ENCODE measurements around the gene SDHA. TPM values are rescaled to one million over a fixed set of nuclear protein-coding genes. Genes with fewer than 3 reads are reported as not detected.
"Not testable (repeated sequence)": the region's sequence is repeated elsewhere in the genome, so short reads cannot be mapped to it uniquely, and the experiment has no call there.

Gene SDHA
- total RNA-seq, 1 experiment from 2014 or later, result 134 TPM

GRCh38 chr5:234450-234849 is 16.3 kb downstream of the SDHA start:
- no TSS peak for BruUV-seq (replicated peaks)
- DNase-seq (ENCODE audit: low read depth, low spot score), result no peak
- no peaks in the 10 kb centered on the region for H3K79me2 ChIP-seq (ENCODE audit: insufficient read depth, low read length)
- RAD21 ChIA-PET (ENCODE audit: low non-redundant PET in 1 of 2, low total read pairs in 2 of 2, uncharacterized antibody in 2 of 2, unreplicated experiment in 2 of 2), result no interaction called here
- H4K20me1 ChIP-seq (ENCODE audit: insufficient read depth), result no peaks in the 10 kb centered on the region
- no peaks in the 10 kb centered on the region for H3K27me3 ChIP-seq (ENCODE audit: insufficient read depth, low read length)
- ATAC-seq, result no peak
- POLR2A ChIA-PET, result no interaction called here
- no peak overlapping the region for H3K4me3 ChIP-seq (replicated peaks in 1 of 2; ENCODE audit: low read depth in 1 of 2, low read length in 2 of 2)
- intact Hi-C loops (cut with micrococcal nuclease), result no loop called here
- CTCF ChIA-PET, result no interaction called here
- H2AFZ ChIP-seq (ENCODE audit: low read depth, low read length, poor library complexity, severe bottlenecking), result no peak overlapping the region
- H3K27ac ChIP-seq (ENCODE audit: low read depth, low read length), result no peak overlapping the region
- H3K4me2 ChIP-seq (ENCODE audit: low read length), result no peak overlapping the region
- peaks cover 10 to 15% of the 10 kb centered on the region in 2 experiments for H3K36me3 ChIP-seq (ENCODE audit: control insufficient read depth in 1 of 2, insufficient read depth in 2 of 2, low read length in 2 of 2)
- H3K9me3 ChIP-seq (ENCODE audit: control insufficient read depth in 1 of 2, insufficient read depth in 1 of 2, low read depth in 1 of 2, low read length in 2 of 2), result no peaks in the 10 kb centered on the region
- H3K4me1 ChIP-seq (ENCODE audit: control insufficient read depth in 1 of 2, insufficient read depth in 2 of 2, low read length in 2 of 2), result no peaks in the 10 kb centered on the region
- TF ChIP-seq RAD21 (IDR thresholded peaks at IDR 0.05; ENCODE audit: low read depth), result no peak
- no peak for TF ChIP-seq POLR2AphosphoS5 (IDR thresholded peaks at IDR 0.05; ENCODE audit: low read depth, low read length)
- no peak for TF ChIP-seq EZH2phosphoT487 (IDR thresholded peaks at IDR 0.05; ENCODE audit: borderline replicate concordance)
- TF ChIP-seq, protein P1, sequence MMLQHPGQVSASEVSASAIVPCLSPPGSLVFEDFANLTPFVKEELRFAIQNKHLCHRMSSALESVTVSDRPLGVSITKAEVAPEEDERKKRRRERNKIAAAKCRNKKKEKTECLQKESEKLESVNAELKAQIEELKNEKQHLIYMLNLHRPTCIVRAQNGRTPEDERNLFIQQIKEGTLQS (IDR thresholded peaks at IDR 0.05), result no peak
- no peak for TF ChIP-seq EGR1 (IDR thresholded peaks at IDR 0.05; ENCODE audit: low read depth)
- TF ChIP-seq ZFX (IDR thresholded peaks at IDR 0.05), result no peak
- TF ChIP-seq ELF1 (IDR thresholded peaks at IDR 0.05; ENCODE audit: borderline replicate concordance, low read depth), result no peak
- no peak for TF ChIP-seq SRF (IDR thresholded peaks at IDR 0.05; ENCODE audit: low read depth)
- no peak for TF ChIP-seq SIN3A (IDR thresholded peaks at IDR 0.05; ENCODE audit: low read depth)
- TF ChIP-seq, protein P2, sequence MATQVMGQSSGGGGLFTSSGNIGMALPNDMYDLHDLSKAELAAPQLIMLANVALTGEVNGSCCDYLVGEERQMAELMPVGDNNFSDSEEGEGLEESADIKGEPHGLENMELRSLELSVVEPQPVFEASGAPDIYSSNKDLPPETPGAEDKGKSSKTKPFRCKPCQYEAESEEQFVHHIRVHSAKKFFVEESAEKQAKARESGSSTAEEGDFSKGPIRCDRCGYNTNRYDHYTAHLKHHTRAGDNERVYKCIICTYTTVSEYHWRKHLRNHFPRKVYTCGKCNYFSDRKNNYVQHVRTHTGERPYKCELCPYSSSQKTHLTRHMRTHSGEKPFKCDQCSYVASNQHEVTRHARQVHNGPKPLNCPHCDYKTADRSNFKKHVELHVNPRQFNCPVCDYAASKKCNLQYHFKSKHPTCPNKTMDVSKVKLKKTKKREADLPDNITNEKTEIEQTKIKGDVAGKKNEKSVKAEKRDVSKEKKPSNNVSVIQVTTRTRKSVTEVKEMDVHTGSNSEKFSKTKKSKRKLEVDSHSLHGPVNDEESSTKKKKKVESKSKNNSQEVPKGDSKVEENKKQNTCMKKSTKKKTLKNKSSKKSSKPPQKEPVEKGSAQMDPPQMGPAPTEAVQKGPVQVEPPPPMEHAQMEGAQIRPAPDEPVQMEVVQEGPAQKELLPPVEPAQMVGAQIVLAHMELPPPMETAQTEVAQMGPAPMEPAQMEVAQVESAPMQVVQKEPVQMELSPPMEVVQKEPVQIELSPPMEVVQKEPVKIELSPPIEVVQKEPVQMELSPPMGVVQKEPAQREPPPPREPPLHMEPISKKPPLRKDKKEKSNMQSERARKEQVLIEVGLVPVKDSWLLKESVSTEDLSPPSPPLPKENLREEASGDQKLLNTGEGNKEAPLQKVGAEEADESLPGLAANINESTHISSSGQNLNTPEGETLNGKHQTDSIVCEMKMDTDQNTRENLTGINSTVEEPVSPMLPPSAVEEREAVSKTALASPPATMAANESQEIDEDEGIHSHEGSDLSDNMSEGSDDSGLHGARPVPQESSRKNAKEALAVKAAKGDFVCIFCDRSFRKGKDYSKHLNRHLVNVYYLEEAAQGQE (IDR thresholded peaks at IDR 0.05; ENCODE audit: low read depth), result no peak
- TF ChIP-seq, protein P3, sequence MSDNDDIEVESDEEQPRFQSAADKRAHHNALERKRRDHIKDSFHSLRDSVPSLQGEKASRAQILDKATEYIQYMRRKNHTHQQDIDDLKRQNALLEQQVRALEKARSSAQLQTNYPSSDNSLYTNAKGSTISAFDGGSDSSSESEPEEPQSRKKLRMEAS (IDR thresholded peaks at IDR 0.05), result no peak
- TF ChIP-seq JUND (IDR thresholded peaks at IDR 0.05), result no peak
- no peak overlapping the region for H3K9ac ChIP-seq (ENCODE audit: low read length)
- H3K9me2 ChIP-seq (ENCODE audit: insufficient read depth), result no peaks in the 10 kb centered on the region

DNA sequence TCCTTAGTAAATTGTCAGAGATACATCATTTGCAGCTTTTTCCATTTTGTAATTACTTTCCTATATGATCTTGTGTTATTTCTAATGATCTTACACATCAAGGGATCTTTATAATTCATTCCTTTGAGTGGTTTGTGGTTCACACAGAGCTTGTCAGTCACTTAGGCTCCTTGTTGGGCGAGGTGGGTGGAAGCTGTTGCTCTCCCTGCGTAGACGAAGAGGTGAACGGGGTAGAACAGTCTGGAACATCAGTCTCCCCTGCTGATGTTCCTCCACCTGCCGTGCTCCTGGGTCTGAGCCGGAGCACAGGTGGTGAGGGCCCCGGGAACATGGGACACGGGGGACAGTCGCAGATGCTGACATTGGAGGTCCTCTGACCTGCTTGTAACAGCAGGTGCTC is 17.4 kb downstream of the SDHA start:
- CTCF ChIA-PET; H3K27ac ChIP-seq (ENCODE audit: low read depth, low read length); DNase-seq (ENCODE audit: low read depth, low spot score); H3K4me1 ChIP-seq (ENCODE audit: control insufficient read depth in 1 of 2, insufficient read depth in 2 of 2, low read length in 2 of 2); POLR2A ChIA-PET; intact Hi-C loops (cut with micrococcal nuclease); H3K4me3 ChIP-seq (replicated peaks in 1 of 2; ENCODE audit: low read depth in 1 of 2, low read length in 2 of 2); H3K9me3 ChIP-seq (ENCODE audit: control insufficient read depth in 1 of 2, insufficient read depth in 1 of 2, low read depth in 1 of 2, low read length in 2 of 2); RAD21 ChIA-PET (ENCODE audit: low non-redundant PET in 1 of 2, low total read pairs in 2 of 2, uncharacterized antibody in 2 of 2, unreplicated experiment in 2 of 2); H3K79me2 ChIP-seq (ENCODE audit: insufficient read depth, low read length); H4K20me1 ChIP-seq (ENCODE audit: insufficient read depth); H3K9me2 ChIP-seq (ENCODE audit: insufficient read depth); H2AFZ ChIP-seq (ENCODE audit: low read depth, low read length, poor library complexity, severe bottlenecking); H3K9ac ChIP-seq (ENCODE audit: low read length); ATAC-seq; BruUV-seq (replicated peaks); H3K27me3 ChIP-seq (ENCODE audit: insufficient read depth, low read length); H3K4me2 ChIP-seq (ENCODE audit: low read length): not testable (repeated sequence)
- peaks cover 7 to 18% of the 10 kb centered on the region in 2 experiments; a peak in 3 of 4 replicates for H3K36me3 ChIP-seq (ENCODE audit: control insufficient read depth in 1 of 2, insufficient read depth in 2 of 2, low read length in 2 of 2)

GRCh38 chr5:237931-238330 is 19.8 kb downstream of the SDHA start:
- H3K36me3 ChIP-seq (ENCODE audit: control insufficient read depth in 1 of 2, insufficient read depth in 2 of 2, low read length in 2 of 2), result peaks cover 24 to 34% of the 10 kb centered on the region in 2 experiments
- CTCF ChIA-PET; POLR2A ChIA-PET; BruUV-seq (replicated peaks); H3K9ac ChIP-seq (ENCODE audit: low read length); H3K27me3 ChIP-seq (ENCODE audit: insufficient read depth, low read length); DNase-seq (ENCODE audit: low read depth, low spot score); H3K79me2 ChIP-seq (ENCODE audit: insufficient read depth, low read length); H4K20me1 ChIP-seq (ENCODE audit: insufficient read depth); intact Hi-C loops (cut with micrococcal nuclease); H2AFZ ChIP-seq (ENCODE audit: low read depth, low read length, poor library complexity, severe bottlenecking); ATAC-seq; H3K9me3 ChIP-seq (ENCODE audit: control insufficient read depth in 1 of 2, insufficient read depth in 1 of 2, low read depth in 1 of 2, low read length in 2 of 2); H3K27ac ChIP-seq (ENCODE audit: low read depth, low read length); H3K4me1 ChIP-seq (ENCODE audit: control insufficient read depth in 1 of 2, insufficient read depth in 2 of 2, low read length in 2 of 2); RAD21 ChIA-PET (ENCODE audit: low non-redundant PET in 1 of 2, low total read pairs in 2 of 2, uncharacterized antibody in 2 of 2, unreplicated experiment in 2 of 2); H3K4me2 ChIP-seq (ENCODE audit: low read length); H3K4me3 ChIP-seq (replicated peaks in 1 of 2; ENCODE audit: low read depth in 1 of 2, low read length in 2 of 2); H3K9me2 ChIP-seq (ENCODE audit: insufficient read depth): not testable (repeated sequence)

Measured in HCT116 (cell line).